ENCODE results near the gene PIK3IP1. TPM values are rescaled to one million over a fixed set of nuclear protein-coding genes. Genes with fewer than 3 reads are reported as not detected.

The PIK3IP1 gene
- total and polyA plus RNA-seq, 9 of the 15 experiments (the other 6 are each of a cell fraction or from before 2014, with no cell fraction given), result 0.11 to 1.3 (median 0.77) TPM

DNA sequence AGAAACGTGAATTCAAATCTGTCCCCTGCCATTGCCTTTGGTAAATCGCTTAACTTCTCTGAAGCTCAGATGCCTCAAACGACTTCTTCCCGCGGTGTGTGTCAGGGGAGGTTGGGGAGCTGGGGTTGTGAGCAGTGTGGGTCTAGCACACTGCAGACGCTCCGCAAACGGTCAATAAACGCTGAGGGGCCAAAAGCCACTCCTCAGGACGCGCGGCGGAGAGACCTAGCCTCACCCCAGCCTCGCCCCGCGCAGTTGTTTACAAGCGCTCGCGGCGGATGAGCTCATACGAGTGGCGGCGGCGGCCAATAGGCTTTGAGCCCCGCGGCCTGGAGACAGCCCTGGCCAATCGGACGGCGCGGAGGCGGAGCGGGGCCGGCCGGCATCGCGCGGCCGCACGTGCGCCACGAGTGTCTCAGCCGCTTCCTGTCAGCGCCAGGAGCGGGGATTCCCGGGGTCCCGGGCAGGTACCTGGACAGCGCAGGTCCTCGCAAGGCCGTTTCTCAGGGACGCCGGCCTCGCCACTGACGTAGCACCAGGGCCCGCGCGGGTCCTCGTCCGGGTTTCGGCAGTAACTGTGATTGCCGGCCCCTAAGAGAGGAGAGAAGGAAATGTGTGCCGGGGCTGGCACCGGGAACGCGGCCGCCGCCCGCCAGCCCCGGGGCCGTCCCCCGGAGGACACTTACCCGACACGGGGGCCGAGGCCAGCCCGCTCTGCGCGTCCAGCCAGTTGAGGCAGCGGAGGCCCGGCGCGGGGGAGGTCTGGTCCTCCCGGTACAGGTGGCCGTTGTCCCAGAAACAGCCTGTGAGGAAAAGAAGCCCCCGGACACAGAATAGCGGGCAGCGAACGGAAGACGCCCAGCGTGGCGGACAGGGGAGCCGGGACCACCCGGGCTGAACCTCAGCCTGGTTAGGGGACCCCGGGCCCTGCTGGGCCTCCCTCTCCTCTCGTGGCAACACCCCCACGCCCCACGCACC is 1.5 kb downstream of the PIK3IP1 start (continued):
- TF ChIP-seq, protein P1, sequence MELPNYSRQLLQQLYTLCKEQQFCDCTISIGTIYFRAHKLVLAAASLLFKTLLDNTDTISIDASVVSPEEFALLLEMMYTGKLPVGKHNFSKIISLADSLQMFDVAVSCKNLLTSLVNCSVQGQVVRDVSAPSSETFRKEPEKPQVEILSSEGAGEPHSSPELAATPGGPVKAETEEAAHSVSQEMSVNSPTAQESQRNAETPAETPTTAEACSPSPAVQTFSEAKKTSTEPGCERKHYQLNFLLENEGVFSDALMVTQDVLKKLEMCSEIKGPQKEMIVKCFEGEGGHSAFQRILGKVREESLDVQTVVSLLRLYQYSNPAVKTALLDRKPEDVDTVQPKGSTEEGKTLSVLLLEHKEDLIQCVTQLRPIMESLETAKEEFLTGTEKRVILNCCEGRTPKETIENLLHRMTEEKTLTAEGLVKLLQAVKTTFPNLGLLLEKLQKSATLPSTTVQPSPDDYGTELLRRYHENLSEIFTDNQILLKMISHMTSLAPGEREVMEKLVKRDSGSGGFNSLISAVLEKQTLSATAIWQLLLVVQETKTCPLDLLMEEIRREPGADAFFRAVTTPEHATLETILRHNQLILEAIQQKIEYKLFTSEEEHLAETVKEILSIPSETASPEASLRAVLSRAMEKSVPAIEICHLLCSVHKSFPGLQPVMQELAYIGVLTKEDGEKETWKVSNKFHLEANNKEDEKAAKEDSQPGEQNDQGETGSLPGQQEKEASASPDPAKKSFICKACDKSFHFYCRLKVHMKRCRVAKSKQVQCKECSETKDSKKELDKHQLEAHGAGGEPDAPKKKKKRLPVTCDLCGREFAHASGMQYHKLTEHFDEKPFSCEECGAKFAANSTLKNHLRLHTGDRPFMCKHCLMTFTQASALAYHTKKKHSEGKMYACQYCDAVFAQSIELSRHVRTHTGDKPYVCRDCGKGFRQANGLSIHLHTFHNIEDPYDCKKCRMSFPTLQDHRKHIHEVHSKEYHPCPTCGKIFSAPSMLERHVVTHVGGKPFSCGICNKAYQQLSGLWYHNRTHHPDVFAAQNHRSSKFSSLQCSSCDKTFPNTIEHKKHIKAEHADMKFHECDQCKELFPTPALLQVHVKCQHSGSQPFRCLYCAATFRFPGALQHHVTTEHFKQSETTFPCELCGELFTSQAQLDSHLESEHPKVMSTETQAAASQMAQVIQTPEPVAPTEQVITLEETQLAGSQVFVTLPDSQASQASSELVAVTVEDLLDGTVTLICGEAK (IDR thresholded peaks at IDR 0.05), result no peak
- TF ChIP-seq, protein P1 (CRISPR knock-in tag; IDR thresholded peaks at IDR 0.05), result no peak
- TF ChIP-seq, protein P2, sequence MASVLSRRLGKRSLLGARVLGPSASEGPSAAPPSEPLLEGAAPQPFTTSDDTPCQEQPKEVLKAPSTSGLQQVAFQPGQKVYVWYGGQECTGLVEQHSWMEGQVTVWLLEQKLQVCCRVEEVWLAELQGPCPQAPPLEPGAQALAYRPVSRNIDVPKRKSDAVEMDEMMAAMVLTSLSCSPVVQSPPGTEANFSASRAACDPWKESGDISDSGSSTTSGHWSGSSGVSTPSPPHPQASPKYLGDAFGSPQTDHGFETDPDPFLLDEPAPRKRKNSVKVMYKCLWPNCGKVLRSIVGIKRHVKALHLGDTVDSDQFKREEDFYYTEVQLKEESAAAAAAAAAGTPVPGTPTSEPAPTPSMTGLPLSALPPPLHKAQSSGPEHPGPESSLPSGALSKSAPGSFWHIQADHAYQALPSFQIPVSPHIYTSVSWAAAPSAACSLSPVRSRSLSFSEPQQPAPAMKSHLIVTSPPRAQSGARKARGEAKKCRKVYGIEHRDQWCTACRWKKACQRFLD (CRISPR knock-in tag; IDR thresholded peaks at IDR 0.05), result peak; percentile 64; the same call in 1 of the 2 replicates
- no peak for TF ChIP-seq RBM34 (IDR thresholded peaks at IDR 0.05; ENCODE audit: borderline replicate concordance, insufficient read depth, low read length)
- peak; percentile 48; the same call in 1 of the 2 replicates for TF ChIP-seq MXI1 (IDR thresholded peaks at IDR 0.05; ENCODE audit: low read depth, low read length)
- TF ChIP-seq ADNP (tag; IDR thresholded peaks at IDR 0.05), result no peak
- TF ChIP-seq, protein P3, sequence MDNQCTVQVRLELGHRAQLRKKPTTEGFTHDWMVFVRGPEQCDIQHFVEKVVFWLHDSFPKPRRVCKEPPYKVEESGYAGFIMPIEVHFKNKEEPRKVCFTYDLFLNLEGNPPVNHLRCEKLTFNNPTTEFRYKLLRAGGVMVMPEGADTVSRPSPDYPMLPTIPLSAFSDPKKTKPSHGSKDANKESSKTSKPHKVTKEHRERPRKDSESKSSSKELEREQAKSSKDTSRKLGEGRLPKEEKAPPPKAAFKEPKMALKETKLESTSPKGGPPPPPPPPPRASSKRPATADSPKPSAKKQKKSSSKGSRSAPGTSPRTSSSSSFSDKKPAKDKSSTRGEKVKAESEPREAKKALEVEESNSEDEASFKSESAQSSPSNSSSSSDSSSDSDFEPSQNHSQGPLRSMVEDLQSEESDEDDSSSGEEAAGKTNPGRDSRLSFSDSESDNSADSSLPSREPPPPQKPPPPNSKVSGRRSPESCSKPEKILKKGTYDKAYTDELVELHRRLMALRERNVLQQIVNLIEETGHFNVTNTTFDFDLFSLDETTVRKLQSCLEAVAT (IDR thresholded peaks at IDR 0.05), result no peak
- TF ChIP-seq NELFE (IDR thresholded peaks at IDR 0.05; ENCODE audit: insufficient read depth, insufficient read length), result no peak
- no peak for TF ChIP-seq ZNF347 (CRISPR knock-in tag; IDR thresholded peaks at IDR 0.05; ENCODE audit: low read depth)
- TF ChIP-seq, protein P4, sequence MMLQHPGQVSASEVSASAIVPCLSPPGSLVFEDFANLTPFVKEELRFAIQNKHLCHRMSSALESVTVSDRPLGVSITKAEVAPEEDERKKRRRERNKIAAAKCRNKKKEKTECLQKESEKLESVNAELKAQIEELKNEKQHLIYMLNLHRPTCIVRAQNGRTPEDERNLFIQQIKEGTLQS (IDR thresholded peaks at IDR 0.05), result peak; percentile 83
- TF ChIP-seq, protein P4 (CRISPR knock-in tag; conservative IDR thresholded peaks at IDR 0.05), result no peak; the same call in 1 of the 2 replicates
- TF ChIP-seq MEIS2 (IDR thresholded peaks at IDR 0.05; ENCODE audit: partially characterized antibody), result peak; percentile 20
- TF ChIP-seq BRD9 (IDR thresholded peaks at IDR 0.05; ENCODE audit: low read depth, partially characterized antibody), result peak; percentile 23
